ENCODE results near the gene PLPPR5. TPM values are rescaled to one million over a fixed set of nuclear protein-coding genes. Genes with fewer than 3 reads are reported as not detected.
"Not testable (repeated sequence)": the region's sequence is repeated elsewhere in the genome, so short reads cannot be mapped to it uniquely, and the experiment has no call there.

PLPPR5 gene
- total RNA-seq, 1 donor from 2014 or later, result not detected

GRCh38 chr1:98884864-98885263 is 119.8 kb downstream of the PLPPR5 start:
- no peak for FAIRE-seq
- DNase-seq (ENCODE audit: low read depth), result peak; percentile 12
- Histone ChIP-seq H3K36me3 (ENCODE audit: control insufficient read depth, insufficient read depth, low read length) (no peaks in the 10 kb centered on the region), H3K27me3 (ENCODE audit: control insufficient read depth, insufficient read depth, low read length) (no peaks in the 10 kb centered on the region), H3K4me3 (ENCODE audit: low read depth, low read length) (no peak overlapping the region)
- TF ChIP-seq CTCF (IDR thresholded peaks at IDR 0.05; ENCODE audit: insufficient read depth, low read length, severe bottlenecking), result no peak

GRCh38 chr1:98881901-98882300 is 122.8 kb downstream of the PLPPR5 start:
- FAIRE-seq (no peak), DNase-seq (ENCODE audit: low read depth) (no peak)
- Histone ChIP-seq H3K27me3 (ENCODE audit: control insufficient read depth, insufficient read depth, low read length) (no peaks in the 10 kb centered on the region), H3K4me3 (ENCODE audit: low read depth, low read length) (no peak overlapping the region), H3K36me3 (ENCODE audit: control insufficient read depth, insufficient read depth, low read length) (no peaks in the 10 kb centered on the region)
- TF ChIP-seq CTCF (IDR thresholded peaks at IDR 0.05; ENCODE audit: insufficient read depth, low read length, severe bottlenecking), result no peak

GRCh38 chr1:98881234-98881633 is 123.4 kb downstream of the PLPPR5 start:
- DNase-seq (ENCODE audit: low read depth); H3K27me3 ChIP-seq (ENCODE audit: control insufficient read depth, insufficient read depth, low read length); H3K36me3 ChIP-seq (ENCODE audit: control insufficient read depth, insufficient read depth, low read length); H3K4me3 ChIP-seq (ENCODE audit: low read depth, low read length); FAIRE-seq: not testable (repeated sequence)

GRCh38 chr1:98874828-98875227 is 129.8 kb downstream of the PLPPR5 start:
- Histone ChIP-seq H3K36me3 (ENCODE audit: control insufficient read depth, insufficient read depth, low read length) (no peaks in the 10 kb centered on the region), H3K27me3 (ENCODE audit: control insufficient read depth, insufficient read depth, low read length) (no peaks in the 10 kb centered on the region), H3K4me3 (ENCODE audit: low read depth, low read length) (no peak overlapping the region)
- DNase-seq (ENCODE audit: low read depth) (no peak), FAIRE-seq (no peak)
- no peak for TF ChIP-seq CTCF (IDR thresholded peaks at IDR 0.05; ENCODE audit: insufficient read depth, low read length, severe bottlenecking)

- DNase-seq (ENCODE audit: low read depth), result no peak
- H3K36me3 ChIP-seq (ENCODE audit: control insufficient read depth, insufficient read depth, low read length), result no peaks in the 10 kb centered on the region
- H3K27me3 ChIP-seq (ENCODE audit: control insufficient read depth, insufficient read depth, low read length), result no peaks in the 10 kb centered on the region
- TF ChIP-seq CTCF (IDR thresholded peaks at IDR 0.05; ENCODE audit: insufficient read depth, low read length, severe bottlenecking), result no peak
- peak; percentile 60 for FAIRE-seq
- no peak overlapping the region for H3K4me3 ChIP-seq (ENCODE audit: low read depth, low read length)
These were observed 133.4 kb downstream of the PLPPR5 start for GRCh38 chr1:98870959-98871903.

GRCh38 chr1:98865796-98866195 is 138.9 kb downstream of the PLPPR5 start:
- FAIRE-seq (no peak), DNase-seq (ENCODE audit: low read depth) (no peak)
- H3K36me3 ChIP-seq (ENCODE audit: control insufficient read depth, insufficient read depth, low read length), result no peaks in the 10 kb centered on the region
- no peaks in the 10 kb centered on the region for H3K27me3 ChIP-seq (ENCODE audit: control insufficient read depth, insufficient read depth, low read length)
- H3K4me3 ChIP-seq (ENCODE audit: low read depth, low read length), result no peak overlapping the region
- TF ChIP-seq CTCF (IDR thresholded peaks at IDR 0.05; ENCODE audit: insufficient read depth, low read length, severe bottlenecking), result no peak
